Testis (tissue), 2 donors: ENCODE results near the gene CBFA2T3.

Experiments
- CTCF ChIP-seq, 3 experiments: fragments of 450-650 bp in 2 of 3; fragments of 200-600 bp in 1 of 3; sonication (generic) in 1 of 3; IDR thresholded peaks; one replicate each; pipeline ENCODE4 v1.5.1; 2016 to 2019; ENCODE audit warnings: antibody characterized with exemption in 3 of 3, mild to moderate bottlenecking in 2 of 3, moderate library complexity in 1 of 3
- POLR2A ChIP-seq: fragments of 450-650 bp; IDR thresholded peaks from one replicate; pipeline ENCODE4 v1.6.1; 2017; ENCODE audit warnings: antibody characterized with exemption, mild to moderate bottlenecking, moderate library complexity

- TF ChIP-seq CTCF (IDR thresholded peaks at IDR 0.05) (no peak), POLR2A (no peak)
Observed at GRCh38 chr16:88876942-88877526, 100.0 kb downstream of the CBFA2T3 start.
